GM18951 (cell line): ENCODE measurements around the gene TMEM145.
A peak's percentile ranks its signal among the peaks of the same experiment; 100 is the strongest.

Experiments used
- POLR2A ChIP-seq: IDR thresholded peaks from 4 replicates; pipeline ENCODE4 v1.6.1; 2011; ENCODE audit warnings: mild to moderate bottlenecking; ENCODE audit not compliant: insufficient read length, insufficient read depth; ENCODE audit errors: extremely low read depth
- in situ Hi-C: fragments of 300-500 bp; cut with MboI; formaldehyde crosslinking; loops from one replicate; pipeline ENCODE4 v1.12.0; 2022; ENCODE audit warnings: low sequenced_read_pairs, mixed read lengths, inconsistent platforms; ENCODE audit not compliant: unreplicated experiment

Gene TMEM145

DNA sequence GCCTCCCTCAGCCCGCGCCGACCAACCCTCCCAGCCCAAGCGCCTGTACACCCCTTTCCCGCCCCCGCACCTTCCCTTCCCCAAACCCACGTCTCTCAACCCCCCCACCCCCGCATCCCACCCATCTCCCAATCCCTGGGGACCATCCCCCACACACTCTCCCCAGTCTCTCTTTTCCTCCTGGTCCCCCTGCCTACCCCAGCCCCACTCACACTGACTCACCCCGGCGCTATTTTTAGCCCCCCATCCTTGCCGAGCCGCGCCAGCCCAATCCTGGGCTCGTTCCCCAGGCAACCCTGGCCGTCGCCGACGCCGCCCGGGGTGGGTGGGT lies 32.3 kb upstream of the TMEM145 start:
- no peak for TF ChIP-seq POLR2A

DNA sequence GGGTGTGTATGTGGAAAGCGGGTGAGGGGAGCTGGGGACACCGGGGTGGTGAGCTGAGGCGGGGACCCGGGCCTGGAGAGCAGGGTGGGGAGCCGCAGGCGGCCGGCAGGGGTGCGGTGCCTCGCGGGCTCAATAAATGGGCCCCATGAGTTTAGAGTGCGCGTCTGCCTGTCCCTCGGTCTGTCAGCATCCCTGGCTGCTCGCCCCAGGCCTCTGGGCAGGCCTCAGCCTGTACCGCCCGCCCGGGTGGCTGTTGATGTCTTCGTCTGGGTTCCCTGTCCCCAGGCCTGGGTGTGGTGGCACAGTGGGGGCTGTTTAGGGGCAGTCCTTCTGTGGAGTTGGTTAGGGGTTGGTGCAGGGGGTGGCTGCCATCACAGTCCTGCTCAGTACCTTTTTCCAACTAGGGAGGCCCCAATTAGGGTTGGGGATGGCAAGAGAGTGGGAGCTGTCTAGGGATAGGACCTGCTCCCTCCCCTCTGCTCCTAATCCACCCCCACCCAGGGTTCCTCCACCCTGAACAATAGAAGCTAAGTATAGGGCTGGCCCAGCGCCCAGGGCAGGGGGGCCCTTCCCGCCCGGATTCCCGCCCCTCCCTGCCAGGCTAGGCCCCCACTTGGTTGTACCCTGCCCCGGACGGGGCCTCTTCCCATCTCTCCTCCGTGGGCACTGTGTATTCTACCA lies 31.8 kb upstream of the TMEM145 start:
- in situ Hi-C loops, result loop anchor here (25.0 kb wide), 1 partner anchor 169 kb away; no protein-coding TSS in a partner anchor
- TF ChIP-seq POLR2A, result no peak

More for the DNA sequence above, 32.3 kb upstream of the TMEM145 start:
- in situ Hi-C loops, result loop anchor here (25.0 kb wide), 1 partner anchor 168 kb away; no protein-coding TSS in a partner anchor

DNA sequence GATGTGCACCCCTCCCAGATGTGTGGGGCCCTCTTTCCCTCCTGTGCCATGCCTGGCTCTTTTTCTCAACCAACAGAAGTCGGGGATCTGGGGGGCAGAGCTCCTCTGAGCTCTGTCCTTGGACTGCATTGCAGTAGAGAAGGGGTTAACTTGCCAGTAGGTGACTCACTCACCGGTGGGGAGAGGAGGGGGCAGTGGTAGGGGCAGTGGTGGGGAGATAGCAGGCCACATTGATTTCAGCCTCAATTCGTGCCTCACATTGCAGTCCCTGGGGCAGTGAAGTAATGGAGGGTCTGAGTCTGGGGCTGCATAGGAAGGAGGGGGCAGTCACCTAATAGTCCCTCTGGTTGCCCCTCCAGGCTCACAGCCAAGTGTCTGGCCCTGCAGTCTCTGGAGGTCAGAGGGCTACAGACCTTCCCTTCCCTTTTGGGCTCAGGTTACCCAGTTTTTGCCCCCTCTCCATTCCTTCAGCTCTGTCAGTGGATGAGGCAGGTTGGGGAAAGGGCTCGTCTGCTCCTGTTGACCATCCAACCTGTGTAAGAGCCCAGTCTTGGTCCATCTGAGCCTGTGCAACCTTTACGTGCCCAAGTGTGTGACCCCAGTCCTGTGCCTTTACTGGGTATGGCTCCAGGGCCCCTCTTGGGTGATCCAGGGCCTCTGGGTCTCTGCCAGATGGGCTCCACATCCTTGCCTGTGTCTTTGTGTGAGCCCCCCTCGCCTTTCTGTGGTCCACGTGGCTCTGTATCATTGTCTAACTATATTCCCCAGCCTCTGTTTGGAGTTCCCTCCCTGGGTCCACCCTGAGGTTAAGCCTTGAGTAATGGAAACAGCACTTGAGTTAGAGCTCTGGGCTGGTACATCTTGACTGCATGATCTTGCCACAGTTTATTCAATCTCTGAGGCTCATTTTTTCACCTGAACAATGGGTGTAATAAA lies 31.0 kb upstream of the TMEM145 start:
- in situ Hi-C loops, result loop anchor here (25.0 kb wide), 1 partner anchor 170 kb away; no protein-coding TSS in a partner anchor

DNA sequence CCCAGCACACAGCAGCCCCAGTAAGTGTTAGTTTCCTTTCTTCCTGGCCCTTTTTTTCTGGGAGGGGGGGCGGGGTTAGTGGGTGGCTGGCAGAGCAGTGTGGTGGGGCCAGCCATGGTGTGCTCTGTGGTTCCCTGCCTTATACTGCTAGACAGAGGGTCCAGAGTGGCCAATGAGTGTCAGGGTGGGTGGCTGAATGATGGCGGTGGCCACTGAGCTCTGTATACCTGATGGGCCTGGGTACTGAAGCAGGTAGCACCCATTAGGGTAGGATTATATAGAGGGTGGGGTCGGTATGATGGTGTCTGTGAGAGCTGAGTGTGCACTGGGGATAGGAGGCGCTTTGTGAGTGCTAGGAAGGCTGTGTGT lies 30.3 kb upstream of the TMEM145 start:
- no peak for TF ChIP-seq POLR2A
- in situ Hi-C loops, result loop anchor here (25.0 kb wide), 1 partner anchor 171 kb away; no protein-coding TSS in a partner anchor

More for the DNA sequence above, 31.0 kb upstream of the TMEM145 start:
- TF ChIP-seq POLR2A, result no peak

DNA sequence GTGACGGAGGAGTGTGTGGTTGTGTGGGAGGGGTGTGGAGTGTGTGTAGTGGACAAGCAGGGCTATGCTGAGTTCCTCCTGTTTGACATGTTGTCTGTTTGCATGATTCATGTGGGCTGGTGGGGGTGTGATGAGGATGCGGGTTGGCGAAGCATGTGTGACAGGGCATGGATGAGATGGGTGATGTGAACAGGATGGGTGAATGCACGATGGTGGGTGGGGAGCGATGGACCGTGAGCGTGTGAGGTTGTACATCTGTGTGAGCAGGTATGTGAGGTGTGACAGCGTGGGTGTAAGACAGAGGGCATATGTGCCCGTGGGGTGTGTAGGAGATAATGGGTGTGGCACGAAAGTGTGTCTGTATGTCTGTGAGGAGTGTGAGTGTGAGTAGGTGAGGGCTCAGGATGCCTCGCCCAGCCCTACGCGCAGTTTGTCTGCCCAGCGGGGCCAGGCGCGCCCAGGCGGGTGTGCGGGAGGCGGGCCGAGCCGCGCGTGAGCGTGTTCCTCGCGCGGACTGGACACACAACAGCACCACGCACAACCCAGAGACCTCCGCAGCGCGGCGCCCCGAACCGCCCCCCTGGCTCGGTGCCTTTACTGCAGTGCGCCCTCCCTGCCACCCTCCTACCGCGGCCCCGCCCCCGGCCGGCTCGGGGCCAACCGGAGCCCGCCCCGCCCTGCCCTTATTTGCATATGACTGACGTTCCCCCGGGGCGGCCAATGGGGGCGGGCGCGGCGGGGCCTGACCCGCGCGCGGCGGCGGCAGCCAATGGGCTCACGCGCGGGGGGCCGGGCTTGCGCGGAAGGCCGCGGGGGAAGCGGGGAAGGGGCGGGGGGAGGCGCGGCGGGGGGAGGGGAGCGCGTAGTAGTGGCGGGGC lies 29.7 kb upstream of the TMEM145 start:
- TF ChIP-seq POLR2A, result peak; percentile 67
- in situ Hi-C loops, result loop anchor here (25.0 kb wide), 1 partner anchor 171 kb away; no protein-coding TSS in a partner anchor

DNA sequence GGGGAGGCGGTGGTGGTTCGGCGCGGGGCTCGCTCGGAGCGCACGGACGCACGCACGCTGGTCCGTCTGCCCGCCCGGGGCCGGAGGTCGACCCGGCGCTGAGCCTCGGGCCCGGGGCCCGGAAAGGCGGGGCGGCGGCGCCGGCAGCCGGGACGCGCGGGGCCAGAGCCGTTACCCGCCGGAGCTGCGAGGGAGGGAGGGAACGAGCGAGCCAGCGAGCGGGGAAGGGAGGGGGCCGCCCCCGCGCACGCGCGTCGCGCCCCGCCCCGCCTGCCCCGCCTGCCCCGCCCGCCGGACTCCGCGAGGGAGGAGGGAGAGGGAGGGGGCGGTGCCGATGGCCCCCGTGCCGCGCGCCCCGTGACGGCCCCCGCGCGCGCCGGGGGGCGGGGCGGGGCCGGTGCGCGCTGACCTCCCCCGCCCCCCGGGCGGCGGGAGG lies 29.0 kb upstream of the TMEM145 start:
- TF ChIP-seq POLR2A, result peak; percentile 67
- in situ Hi-C loops, result loop anchor here (25.0 kb wide), 1 partner anchor 172 kb away; no protein-coding TSS in a partner anchor

DNA sequence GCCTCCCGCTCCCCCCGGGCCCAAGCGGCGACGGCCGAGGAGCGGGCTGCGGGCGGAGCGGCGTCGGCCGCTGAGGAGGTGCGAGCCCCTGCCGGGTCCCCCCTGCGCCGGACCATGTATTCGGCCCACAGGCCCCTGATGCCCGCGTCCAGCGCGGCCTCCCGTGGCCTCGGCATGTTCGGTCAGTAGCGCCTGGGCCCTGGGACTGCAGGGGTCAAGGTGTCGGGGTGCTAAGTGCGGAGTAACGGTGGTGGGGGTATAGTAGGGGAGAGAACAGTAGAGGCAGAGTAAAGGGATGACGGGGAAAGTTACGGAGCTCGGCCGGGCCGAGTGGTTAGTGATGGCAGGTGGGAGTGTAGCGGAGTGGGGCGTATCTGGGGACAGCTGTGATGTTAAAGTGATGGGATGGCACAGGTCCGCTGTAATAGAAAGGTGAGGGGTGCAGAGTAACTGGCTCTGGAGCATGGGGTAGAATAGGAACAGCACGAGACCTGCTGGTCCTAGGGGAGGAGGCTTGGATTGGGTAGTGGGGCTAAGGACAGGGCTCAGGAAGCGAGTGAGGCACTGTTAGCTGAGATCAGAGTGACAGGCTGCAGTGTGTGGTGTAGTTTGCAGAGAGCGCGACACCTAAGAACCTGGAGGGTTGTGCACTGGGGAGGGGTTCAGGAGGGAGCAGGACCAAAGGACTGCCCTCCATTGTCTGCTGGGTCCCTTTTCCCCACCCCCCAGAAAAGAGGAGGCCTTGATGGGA lies 28.3 kb upstream of the TMEM145 start:
- in situ Hi-C loops, result loop anchor here (25.0 kb wide), 1 partner anchor 172 kb away; no protein-coding TSS in a partner anchor
- no peak for TF ChIP-seq POLR2A

DNA sequence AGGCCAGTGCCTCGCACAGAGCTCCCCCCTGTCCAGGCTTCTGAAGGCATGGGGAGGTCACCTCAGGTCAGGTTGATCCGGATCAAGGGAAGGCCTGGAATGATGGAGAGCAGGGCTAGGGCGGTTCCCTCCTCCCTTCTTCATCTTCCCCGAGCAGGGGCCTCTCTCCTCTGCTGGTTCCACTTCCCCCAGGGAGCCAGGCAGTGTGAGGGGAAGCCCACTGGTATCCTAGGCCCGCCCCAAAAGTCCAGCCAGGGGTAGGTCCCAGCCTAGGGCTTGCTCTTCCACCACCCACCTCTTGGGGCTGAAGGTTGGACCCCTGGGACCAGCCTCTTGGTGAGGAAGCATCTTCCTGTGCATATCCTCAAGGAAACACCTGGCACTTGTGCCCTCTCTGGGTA lies 27.6 kb upstream of the TMEM145 start:
- TF ChIP-seq POLR2A, result no peak
- in situ Hi-C loops, result loop anchor here (25.0 kb wide), 1 partner anchor 173 kb away; no protein-coding TSS in a partner anchor

DNA sequence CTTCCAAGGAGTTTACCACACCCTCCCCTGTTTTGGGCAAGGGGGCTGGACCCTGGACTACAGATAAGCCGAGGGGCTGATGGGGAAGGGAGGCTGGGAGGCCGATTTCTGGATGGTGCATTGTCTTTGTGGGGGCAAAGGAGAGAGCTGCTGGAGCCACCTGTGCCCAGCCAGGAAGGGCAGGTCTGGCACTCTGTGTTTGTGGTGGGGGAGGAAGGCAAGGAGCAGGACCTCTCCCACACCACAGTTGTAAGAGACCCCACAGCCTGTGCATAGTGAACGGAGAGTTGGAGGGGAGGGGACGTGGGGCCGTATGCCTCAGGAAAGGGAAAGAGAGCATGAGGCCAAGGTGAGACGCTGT lies 27.1 kb upstream of the TMEM145 start:
- in situ Hi-C loops, result loop anchor here (25.0 kb wide), 1 partner anchor 174 kb away; no protein-coding TSS in a partner anchor
- TF ChIP-seq POLR2A, result no peak

DNA sequence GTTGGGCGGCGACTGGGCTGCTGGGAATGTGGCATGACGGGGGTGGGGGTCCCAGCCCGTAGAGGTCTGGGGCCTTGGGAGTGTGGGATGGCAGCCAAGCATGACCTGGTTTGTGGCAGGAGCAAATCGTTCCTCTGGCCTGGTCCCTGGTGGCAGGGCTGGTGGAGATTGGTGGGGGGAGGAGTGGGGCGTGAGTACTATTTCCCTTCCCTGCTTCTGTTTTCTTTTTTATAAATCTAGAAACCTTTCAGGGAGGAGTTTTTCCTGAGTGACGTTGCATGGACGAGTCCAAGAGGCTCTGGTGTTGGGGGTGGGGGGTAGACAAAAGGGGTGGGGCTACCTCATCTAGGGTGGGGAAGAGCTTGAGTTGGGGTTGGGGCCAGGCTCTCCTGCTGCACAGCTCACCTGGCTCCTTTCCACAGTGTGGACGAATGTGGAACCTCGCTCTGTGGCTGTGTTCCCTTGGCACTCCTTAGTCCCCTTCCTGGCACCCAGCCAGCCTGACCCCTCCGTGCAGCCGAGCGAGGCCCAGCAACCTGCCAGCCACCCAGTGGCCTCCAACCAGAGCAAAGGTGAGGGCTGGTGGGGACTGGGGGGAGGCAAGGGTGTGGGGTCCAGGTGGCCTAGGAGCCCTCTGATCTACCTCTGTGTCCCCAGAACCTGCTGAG lies 26.6 kb upstream of the TMEM145 start:
- TF ChIP-seq POLR2A, result no peak
- in situ Hi-C loops, result loop anchor here (25.0 kb wide), 1 partner anchor 174 kb away; no protein-coding TSS in a partner anchor

DNA sequence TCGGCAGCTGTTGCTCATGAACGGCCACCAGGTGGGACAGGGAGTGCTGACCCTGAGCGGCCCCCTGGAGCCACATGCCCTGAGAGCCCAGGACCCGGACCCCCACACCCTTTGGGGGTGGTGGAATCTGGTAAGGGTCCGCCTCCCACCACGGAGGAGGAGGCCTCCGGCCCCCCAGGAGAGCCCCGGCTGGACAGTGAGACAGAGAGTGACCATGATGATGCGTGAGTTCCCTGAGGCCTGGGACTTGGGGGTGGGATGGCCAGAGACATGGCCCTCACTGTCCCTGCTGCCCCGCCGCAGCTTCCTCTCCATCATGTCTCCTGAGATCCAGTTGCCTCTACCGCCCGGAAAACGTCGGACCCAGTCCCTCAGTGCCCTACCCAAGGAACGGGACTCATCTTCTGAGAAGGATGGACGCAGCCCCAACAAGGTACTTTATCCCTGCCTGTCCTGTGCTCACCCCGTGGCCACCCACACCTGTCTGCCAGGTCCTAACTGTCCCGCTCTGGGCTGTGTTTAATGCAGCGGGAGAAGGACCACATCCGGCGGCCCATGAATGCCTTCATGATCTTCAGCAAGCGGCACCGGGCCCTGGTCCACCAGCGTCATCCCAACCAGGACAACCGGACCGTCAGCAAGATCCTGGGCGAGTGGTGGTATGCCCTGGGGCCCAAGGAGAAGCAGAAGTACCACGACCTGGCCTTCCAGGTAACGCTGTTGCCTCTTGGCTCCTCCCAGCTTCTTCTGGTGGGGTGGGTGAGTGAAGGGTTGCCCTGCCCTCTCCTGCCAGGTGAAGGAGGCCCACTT lies 25.9 kb upstream of the TMEM145 start:
- TF ChIP-seq POLR2A, result no peak
- in situ Hi-C loops, result loop anchor here (25.0 kb wide), 1 partner anchor 175 kb away; no protein-coding TSS in a partner anchor

DNA sequence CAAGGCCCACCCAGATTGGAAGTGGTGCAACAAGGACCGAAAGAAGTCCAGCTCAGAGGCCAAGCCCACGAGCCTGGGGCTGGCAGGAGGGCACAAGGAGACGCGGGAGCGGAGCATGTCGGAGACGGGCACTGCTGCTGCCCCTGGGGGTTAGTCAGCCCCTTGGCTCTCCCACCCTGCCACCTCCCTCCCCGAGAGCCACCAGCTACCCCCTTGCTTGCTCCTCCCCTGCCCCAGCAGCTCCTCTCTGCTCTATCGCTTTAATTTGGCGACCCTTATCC lies 25.3 kb upstream of the TMEM145 start:
- no peak for TF ChIP-seq POLR2A
- in situ Hi-C loops, result loop anchor here (25.0 kb wide), 1 partner anchor 175 kb away; no protein-coding TSS in a partner anchor
